Breast epithelium (tissue), 3 donors: ENCODE results near the gene SELENOT.

Experiments
- POLR2A ChIP-seq: fragments of 450-650 bp; IDR thresholded peaks from one replicate; pipeline ENCODE4 v1.6.1; 2016; ENCODE audit warnings: antibody characterized with exemption, mild to moderate bottlenecking, moderate library complexity
- POLR2AphosphoS5 ChIP-seq, 3 donors: sonication (generic); formaldehyde crosslinking; IDR thresholded peaks; one replicate each; pipeline ENCODE4 v1.6.1; 2017; ENCODE audit warnings: antibody characterized with exemption in 3 of 3
- TF ChIP-seq, protein P1 (sequence below), 3 donors: fragments of 450-650 bp; IDR thresholded peaks; one replicate each; pipeline ENCODE4 v1.5.1; 2016 to 2017; ENCODE audit warnings: antibody characterized with exemption in 3 of 3, mild to moderate bottlenecking in 3 of 3, moderate library complexity in 3 of 3

- no peak for TF ChIP-seq POLR2A
- TF ChIP-seq, protein P1, sequence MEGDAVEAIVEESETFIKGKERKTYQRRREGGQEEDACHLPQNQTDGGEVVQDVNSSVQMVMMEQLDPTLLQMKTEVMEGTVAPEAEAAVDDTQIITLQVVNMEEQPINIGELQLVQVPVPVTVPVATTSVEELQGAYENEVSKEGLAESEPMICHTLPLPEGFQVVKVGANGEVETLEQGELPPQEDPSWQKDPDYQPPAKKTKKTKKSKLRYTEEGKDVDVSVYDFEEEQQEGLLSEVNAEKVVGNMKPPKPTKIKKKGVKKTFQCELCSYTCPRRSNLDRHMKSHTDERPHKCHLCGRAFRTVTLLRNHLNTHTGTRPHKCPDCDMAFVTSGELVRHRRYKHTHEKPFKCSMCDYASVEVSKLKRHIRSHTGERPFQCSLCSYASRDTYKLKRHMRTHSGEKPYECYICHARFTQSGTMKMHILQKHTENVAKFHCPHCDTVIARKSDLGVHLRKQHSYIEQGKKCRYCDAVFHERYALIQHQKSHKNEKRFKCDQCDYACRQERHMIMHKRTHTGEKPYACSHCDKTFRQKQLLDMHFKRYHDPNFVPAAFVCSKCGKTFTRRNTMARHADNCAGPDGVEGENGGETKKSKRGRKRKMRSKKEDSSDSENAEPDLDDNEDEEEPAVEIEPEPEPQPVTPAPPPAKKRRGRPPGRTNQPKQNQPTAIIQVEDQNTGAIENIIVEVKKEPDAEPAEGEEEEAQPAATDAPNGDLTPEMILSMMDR (IDR thresholded peaks at IDR 0.05) = no peak
- TF ChIP-seq POLR2AphosphoS5 (IDR thresholded peaks at IDR 0.05) = no peak
These were observed 45.4 kb upstream of the SELENOT start for GRCh38 chr3:150557725-150558124.
